SK-N-SH (cell line): ENCODE results near the gene PSMA5.

ENCODE experiments used
- CTCF ChIP-seq: fragments of 200-600 bp; sonication (generic); IDR thresholded peaks from 2 replicates; pipeline ENCODE4 v1.6.1; 2017; ENCODE audit warnings: antibody characterized with exemption, mild to moderate bottlenecking, moderate library complexity
- EZH2phosphoT487 ChIP-seq: fragments of 200-600 bp; sonication (generic); IDR thresholded peaks from 2 replicates; pipeline ENCODE4 v1.6.1; 2017; ENCODE audit warnings: low read depth, mixed run types, mild to moderate bottlenecking, antibody characterized with exemption, moderate library complexity, borderline replicate concordance
- RAD21 ChIP-seq: IDR thresholded peaks from 2 replicates; pipeline ENCODE4 v1.6.1; 2012; ENCODE audit warnings: mild to moderate bottlenecking, low read length
- REST ChIP-seq: IDR thresholded peaks from 2 replicates; pipeline ENCODE4 v1.6.1; 2012; ENCODE audit warnings: mild to moderate bottlenecking, low read depth, low read length, moderate library complexity
- SIN3A ChIP-seq: IDR thresholded peaks from 2 replicates; pipeline ENCODE4 v1.6.1; 2012; ENCODE audit warnings: low read depth, mild to moderate bottlenecking, low read length, moderate library complexity, borderline replicate concordance
- SMC3 ChIP-seq: IDR thresholded peaks from 2 replicates; pipeline ENCODE4 v1.6.1; 2012; ENCODE audit warnings: low read depth, low read length, improper control_type of control experiment

- no peak for TF ChIP-seq CTCF
- no peak for TF ChIP-seq EZH2phosphoT487
- no peak for TF ChIP-seq SIN3A
- TF ChIP-seq REST = no peak
- no peak for TF ChIP-seq SMC3
- TF ChIP-seq RAD21 = no peak
Observed at GRCh38 chr1:109402025-109402424, 24.2 kb downstream of the PSMA5 start.
